Calu3 (cell line): ENCODE data around the gene RBMX. TPM values are rescaled to one million over a fixed set of nuclear protein-coding genes. Genes with fewer than 3 reads are reported as not detected.

Experiments used
- BruUV-seq: library from RNA; stranded (reverse); fragments of 400-500 nt; replicated peaks from 2 replicates; lab custom pipeline; 2021; lab: Mats Ljungman, UMichigan
- CTCF ChIA-PET: fragments of 300-600 bp; sonication (Branson Sonifier 250); formaldehyde crosslinking; loops from one replicate; lab custom pipeline; 2022; ENCODE audit warnings: antibody characterized with exemption; lab: Charles Lee
- DNase-seq: peaks from one replicate; pipeline ENCODE4 v3.0.0; 2022
- H3K27ac Mint-ChIP-seq: one replicate; pipeline ENCODE4 v1.8.0; 2022; ENCODE audit warnings: mixed read lengths; ENCODE audit not compliant: unreplicated experiment
- H3K27me3 Mint-ChIP-seq: one replicate; pipeline ENCODE4 v1.8.0; 2022; ENCODE audit warnings: mixed read lengths; ENCODE audit not compliant: unreplicated experiment
- H3K36me3 Mint-ChIP-seq: one replicate; pipeline ENCODE4 v1.8.0; 2022; ENCODE audit warnings: mild to moderate bottlenecking, moderate library complexity, mixed read lengths; ENCODE audit not compliant: insufficient read depth, unreplicated experiment
- H3K4me1 Mint-ChIP-seq: one replicate; pipeline ENCODE4 v1.8.0; 2022; ENCODE audit warnings: mild to moderate bottlenecking, low read depth, mixed read lengths; ENCODE audit not compliant: unreplicated experiment
- H3K4me3 Mint-ChIP-seq: one replicate; pipeline ENCODE4 v1.8.0; 2022; ENCODE audit warnings: mild to moderate bottlenecking, low read depth, moderate library complexity, mixed read lengths; ENCODE audit not compliant: unreplicated experiment
- H3K9me3 Mint-ChIP-seq: one replicate; pipeline ENCODE4 v1.8.0; 2022; ENCODE audit warnings: low read depth, mixed read lengths; ENCODE audit not compliant: unreplicated experiment
- CTCF ChIP-seq: fragments of 200-600 bp; IDR thresholded peaks from one replicate; pipeline ENCODE4 v1.8.0; 2022; ENCODE audit warnings: antibody characterized with exemption; ENCODE audit not compliant: unreplicated experiment
- intact Hi-C: fragments of 100-400 bp; cut with micrococcal nuclease; formaldehyde crosslinking; loops from one replicate; pipeline ENCODE4 v1.10.0; 2022; ENCODE audit not compliant: unreplicated experiment
- total RNA-seq: library from RNA; stranded (reverse); gene quantifications from 2 replicates; pipeline ENCODE4 v1.2.3, GENCODE V29; 2022

Gene RBMX
- total RNA-seq, 1 experiment from 2014 or later: 252 TPM

- CTCF ChIA-PET: no interaction called here
- Mint-ChIP-seq H3K27me3 (no peaks in the 10 kb centered on the region), H3K36me3 (no peaks in the 10 kb centered on the region), H3K27ac (no peak overlapping the region), H3K4me3 (no peak overlapping the region), H3K9me3 (no peaks in the 10 kb centered on the region), H3K4me1 (no peaks in the 10 kb centered on the region)
- TF ChIP-seq CTCF: no peak
- DNase-seq: no peak
- BruUV-seq: no TSS peak
- intact Hi-C loops: no loop called here
These were observed 54.8 kb downstream of the RBMX start for GRCh38 chrX:136825771-136826170.

Other genes starting within 250 kb of the RBMX start
- not detected in 2 replicates for gene CD40LG, start 232.6 kb downstream of the RBMX start, total RNA-seq
- gene ARHGEF6, start 99.8 kb downstream of the RBMX start, total RNA-seq: 0.07 and 0.17 TPM in 2 replicates
- gene GPR101, start 153.3 kb upstream of the RBMX start, total RNA-seq: not detected in 2 replicates